Cardiac septum (tissue), 1 donor: ENCODE data around the gene ZDHHC3. TPM values are rescaled to one million over a fixed set of nuclear protein-coding genes. Genes with fewer than 3 reads are reported as not detected.

Experiments used
- DNase-seq: peaks from one replicate; pipeline ENCODE4 v3.0.0-alpha.2; 2020; ENCODE audit warnings: low spot score
- intact Hi-C: fragments of 100-400 bp; cut with DNase I; formaldehyde crosslinking; loops from one replicate; pipeline ENCODE4 v1.14.0; 2022
- total RNA-seq: library from RNA; stranded (reverse); fragmentation: NEBNext Ultra II Directional; extraction: Animal tissue kit (Norgen Biotek cat#: 25700); gene quantifications from one replicate; pipeline ENCODE4 v1.2.1, GENCODE V29; 2021
- donor health status: DM: no; HTN: no; CAD: no.

ZDHHC3 gene
- total RNA-seq, 1 donor from 2014 or later: 43.8 TPM

DNA sequence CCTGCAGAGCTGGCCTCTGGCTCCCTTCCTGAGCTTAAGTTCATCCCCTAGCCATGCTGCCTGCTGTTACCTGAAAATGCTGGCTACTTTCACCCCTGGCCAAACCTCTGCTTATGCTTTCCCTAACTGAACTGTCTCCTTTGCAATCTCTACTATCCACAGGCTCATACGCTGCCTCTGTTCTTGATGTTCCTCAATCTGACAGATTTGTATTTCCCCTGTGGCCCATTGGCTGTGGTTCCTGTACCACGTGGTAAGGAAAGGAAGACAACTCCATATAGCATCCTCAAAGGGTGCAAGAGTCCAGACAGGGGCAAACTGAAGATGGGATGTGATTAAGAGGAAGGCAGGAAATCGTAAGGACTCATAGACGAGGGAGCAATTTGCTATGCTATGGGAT is 68.4 kb downstream of the ZDHHC3 start:
- intact Hi-C loops: no loop called here
- no peak for DNase-seq

DNA sequence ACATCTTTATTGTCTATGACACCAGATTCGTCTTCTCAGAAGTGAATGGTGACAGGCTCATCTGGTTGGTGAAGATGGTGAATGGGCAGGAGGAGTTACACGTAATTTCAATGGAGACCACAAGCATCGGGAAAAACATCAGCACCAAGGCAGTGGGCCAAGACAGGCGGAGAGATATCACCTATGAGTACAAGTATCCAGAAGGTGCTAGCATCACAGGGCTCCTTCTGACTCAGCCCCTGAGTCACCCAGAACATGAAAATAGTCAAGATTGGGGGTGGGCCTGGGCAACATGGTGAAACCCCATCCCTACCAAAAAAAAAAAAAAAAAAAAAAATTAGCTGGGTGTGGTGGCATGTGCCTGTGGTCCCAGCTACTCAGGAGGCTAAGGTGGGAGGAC is 69.0 kb downstream of the ZDHHC3 start:
- DNase-seq: no peak
- intact Hi-C loops: no loop called here

DNA sequence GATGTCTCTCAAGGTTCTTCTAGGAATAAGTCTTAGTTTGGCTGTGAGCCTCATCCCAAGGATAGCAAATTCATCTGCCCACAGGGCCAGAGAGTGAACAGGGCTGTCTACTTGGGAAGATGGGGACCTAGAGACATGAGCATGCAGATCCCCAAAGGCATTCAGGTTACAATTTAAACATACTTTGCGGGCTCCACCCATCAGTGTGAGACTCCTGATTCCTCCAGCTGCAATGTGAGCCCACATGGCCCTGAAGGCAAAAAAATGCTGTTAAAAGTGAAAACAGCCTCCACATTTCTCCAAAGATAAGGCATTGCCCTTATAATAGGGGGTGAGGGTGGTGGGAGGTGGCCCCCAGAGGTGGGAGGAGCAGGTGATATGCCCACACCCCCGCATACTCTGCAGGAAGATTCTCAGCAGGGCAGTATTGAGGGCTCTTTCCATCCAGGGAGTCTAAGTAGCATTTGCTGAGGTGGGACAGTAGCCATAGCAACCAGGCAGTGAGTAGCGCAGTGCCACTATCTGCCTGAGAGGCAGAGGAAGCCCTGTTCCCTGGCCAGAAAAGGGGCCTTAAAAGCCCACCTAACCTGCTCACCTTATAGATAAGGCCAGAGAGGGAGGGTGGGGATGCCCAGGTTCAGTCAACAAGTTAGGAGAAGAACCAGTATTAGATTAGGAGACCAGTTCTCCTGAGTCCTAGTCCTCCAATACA is 70.4 kb downstream of the ZDHHC3 start:
- DNase-seq: peak; percentile 66
- intact Hi-C loops: no loop called here

DNA sequence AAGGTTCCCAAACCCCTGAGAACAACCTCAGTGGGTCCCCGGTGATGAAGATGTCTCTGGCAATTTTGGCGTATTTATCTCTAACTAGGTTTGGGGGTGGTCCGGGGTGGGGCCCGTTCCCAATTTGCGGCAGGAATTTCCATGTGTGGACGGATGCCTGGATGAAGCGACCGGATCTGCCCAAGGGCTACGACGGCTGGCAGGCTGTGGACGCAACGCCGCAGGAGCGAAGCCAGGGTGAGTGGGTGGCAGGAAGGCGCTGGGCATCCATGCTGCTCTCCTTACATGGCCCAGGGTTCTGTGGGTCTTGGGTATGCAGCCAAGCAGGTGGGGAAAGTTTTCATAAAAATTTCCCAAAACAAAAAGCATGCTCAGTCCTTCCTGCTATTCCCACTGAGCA is 72.2 kb downstream of the ZDHHC3 start:
- intact Hi-C loops: no loop called here
- DNase-seq: no peak

DNA sequence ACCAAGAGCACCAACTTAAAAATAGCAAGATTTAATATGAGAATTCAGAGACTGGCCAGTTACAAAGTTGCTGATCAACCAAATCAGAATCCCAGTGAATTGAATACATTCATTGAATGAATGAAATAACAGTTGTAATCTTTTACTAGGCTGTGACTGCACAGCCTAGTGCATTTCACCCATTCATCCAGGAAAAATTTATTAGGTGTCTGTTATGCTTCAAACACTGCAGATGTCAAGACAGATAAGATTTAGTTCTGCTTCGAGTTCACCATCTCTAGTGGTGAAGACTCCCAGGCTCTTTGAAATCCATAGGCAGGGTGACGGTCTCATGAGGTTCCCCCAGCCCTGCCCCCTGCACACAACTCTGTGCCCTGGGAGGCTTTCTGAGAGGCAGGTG is 72.7 kb downstream of the ZDHHC3 start:
- DNase-seq: no peak
- intact Hi-C loops: no loop called here

DNA sequence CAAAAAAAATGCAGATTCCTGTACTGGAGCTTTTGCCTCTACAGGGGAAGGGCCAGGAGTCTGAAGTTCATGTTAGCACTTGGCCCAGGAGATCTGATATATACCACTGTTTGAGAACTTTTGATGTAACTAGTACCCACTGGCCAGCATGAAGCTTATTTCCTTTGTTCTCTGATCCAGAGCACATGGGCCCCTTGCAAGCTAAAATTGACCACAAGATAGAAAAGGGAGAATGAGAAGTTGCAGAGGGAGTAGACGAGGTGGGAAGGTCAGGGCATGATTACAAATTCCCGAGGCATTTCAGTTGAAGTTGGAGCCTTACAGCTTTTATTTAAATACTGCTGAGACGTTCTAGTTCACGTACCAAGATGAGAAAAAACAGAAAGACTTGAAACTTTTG is 73.3 kb downstream of the ZDHHC3 start:
- DNase-seq: no peak
- intact Hi-C loops: no loop called here

DNA sequence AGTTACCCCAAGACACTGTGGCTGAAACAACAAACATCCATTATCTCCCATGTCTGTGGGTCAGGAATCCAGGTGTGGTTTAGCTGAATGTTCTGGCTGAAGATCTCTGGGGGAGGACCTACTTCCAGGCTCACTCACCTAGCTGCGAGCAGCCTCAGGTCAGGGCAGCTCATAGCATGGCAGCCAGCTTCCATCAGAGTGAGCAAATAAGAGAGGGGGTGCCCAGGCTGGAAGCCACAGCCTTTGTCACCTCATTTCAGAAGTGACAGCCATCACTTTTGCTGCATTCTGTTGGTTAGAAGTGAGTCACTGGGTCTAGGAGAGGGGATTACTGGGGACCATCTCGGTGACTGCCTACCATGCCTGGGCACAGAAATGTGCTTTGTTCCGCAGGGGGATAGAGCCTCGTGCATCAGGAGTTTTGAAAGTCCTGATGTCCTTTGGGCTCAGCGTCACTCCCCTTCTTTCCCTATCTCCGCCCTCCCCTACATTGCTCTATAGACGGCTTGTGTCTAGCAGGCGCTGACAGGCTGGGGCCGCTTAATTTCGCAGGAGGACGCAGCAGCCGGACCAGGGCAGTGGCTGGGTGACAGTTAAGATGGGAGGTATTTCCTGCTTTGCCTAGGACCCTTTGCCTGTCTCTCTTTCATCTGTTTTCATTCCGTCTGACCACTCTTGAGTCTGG is 76.1 kb downstream of the ZDHHC3 start:
- intact Hi-C loops: no loop called here
- DNase-seq: no peak

DNA sequence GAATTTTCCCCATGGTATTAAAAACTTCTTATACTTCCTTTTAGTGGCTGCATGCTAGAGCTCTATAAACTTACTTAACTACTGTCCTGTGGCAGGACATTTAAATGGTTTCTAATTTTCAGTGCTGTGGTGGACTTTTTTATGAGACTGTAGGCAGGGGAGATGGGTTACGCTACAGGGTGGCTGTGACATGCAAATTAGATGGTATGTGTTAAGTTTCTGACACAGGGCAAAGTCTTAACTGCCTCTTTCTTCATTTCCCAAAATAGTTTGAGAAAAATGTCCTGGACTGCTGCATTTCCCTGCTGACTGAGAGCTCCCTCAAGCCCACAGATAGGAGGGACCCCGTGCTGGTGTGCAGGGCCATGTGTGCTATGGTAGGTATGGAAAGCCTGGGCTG is 79.5 kb downstream of the ZDHHC3 start:
- DNase-seq: no peak
- intact Hi-C loops: no loop called here

DNA sequence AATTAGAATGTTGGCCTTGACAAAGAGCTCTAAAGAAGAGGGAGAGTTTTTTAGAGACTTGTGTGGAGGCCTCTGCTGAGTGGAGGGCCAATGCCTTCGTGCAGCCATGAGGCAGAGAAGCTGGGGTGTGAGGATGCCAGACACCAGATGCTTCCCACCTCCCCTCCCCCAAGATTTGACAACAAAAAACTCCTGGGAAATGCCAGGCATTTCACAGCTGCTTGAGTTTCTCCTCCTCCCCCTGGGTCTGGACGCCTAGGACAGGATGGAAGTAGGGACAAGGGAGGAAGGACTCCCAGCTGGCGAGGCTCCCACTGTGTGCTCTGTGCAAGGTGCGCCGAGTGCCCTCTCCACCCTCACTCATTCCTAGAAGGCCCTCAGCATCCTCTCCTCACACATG is 81.5 kb downstream of the ZDHHC3 start:
- intact Hi-C loops: no loop called here
- DNase-seq: peak; percentile 66

DNA sequence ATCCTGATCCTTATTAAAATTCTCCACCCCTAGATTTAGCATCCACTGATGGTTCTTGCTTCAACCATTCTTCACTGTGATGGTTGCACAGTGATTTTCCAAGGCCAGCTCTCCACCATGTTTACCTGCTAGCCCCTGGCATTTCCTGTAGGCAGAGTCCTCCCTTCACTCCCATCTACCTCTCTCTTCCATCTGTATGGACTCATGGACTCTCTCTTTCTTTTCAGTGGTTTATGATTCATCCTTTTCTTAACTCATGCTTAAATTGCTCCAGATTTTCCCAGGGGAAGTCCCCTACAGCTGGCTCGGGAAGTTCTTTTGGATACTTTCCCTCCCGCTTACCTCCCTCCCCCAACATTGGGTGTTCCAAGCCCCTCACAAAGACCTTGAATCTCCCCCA is 82.9 kb downstream of the ZDHHC3 start:
- intact Hi-C loops: no loop called here
- DNase-seq: peak; percentile 17

DNA sequence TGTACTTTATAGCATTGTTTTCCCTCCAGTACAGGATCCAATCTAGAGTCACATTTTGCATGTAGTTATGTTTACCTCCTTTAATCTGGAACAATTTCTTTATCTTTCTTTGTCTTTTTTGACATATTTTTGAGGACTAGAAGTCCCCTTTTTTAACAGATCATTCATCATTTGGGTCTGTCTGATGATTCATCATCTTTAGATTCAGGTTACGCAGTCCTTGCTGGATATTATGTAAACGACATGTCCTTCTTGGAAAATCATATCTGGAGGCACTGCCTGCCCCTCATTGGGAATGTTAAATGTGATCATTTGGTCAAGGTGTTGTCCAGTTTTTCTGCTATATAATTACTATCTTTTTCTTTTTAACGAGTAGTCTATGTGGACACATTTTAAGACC is 83.3 kb downstream of the ZDHHC3 start:
- intact Hi-C loops: no loop called here
- no peak for DNase-seq

DNA sequence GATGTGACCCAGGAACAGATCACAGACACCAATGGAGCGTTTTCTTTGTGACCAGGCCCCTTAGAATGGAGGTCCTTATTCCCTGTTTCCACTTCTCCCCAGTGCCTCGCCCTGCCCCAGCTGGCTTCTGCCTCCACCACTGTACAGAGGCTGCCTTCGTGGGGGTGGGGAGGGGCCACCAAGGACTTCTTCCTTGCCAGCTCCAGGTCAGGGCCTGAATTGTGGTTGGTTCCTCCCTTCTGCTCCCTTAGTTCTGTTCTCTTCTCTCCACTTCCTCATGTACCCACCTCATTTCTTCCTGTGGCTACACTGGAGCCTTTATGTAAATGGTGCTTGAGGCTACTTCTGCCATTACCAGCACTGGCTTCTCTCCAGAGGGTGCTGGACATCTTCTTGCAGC is 85.1 kb downstream of the ZDHHC3 start:
- intact Hi-C loops: no loop called here
- DNase-seq: no peak

DNA sequence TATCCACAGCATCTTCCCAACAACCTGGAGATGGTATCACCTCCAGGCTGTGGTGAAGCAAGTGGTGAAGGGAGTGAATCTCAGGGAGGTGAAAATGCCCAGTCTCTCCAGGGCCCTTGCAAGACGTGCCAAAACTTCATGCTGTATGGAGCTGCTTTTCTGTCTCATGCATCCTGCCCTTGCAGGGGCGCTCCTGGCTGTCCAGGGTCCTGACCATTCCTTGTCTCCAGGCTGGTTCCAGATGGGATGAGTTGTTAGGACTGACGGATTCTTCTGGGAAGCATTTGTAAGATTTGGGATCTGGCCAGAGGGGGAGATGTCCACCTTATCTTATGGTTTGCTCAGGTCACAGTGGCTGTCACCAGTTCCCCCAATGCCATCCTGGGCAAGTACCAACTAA is 85.7 kb downstream of the ZDHHC3 start:
- intact Hi-C loops: no loop called here
- no peak for DNase-seq

DNA sequence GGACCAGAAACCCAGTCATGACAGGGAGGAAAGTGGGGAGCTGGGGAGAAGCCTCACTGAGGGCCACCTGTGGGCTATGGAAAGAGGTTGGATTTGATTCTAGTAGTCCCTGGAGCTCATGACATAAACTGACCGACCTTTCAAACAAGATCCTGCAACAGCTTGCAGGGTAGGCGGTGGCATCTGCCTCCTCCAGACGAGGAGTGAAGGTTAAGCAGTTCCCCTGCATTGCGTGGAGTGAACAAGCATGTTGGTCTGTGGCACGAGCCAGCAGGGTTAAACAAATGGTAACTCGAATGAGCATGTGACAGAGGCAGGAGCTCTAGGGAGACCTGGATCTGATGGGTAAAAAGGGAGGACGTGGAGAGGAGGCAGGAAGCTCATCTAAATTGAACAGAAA is 88.9 kb downstream of the ZDHHC3 start:
- intact Hi-C loops: no loop called here
- DNase-seq: no peak

DNA sequence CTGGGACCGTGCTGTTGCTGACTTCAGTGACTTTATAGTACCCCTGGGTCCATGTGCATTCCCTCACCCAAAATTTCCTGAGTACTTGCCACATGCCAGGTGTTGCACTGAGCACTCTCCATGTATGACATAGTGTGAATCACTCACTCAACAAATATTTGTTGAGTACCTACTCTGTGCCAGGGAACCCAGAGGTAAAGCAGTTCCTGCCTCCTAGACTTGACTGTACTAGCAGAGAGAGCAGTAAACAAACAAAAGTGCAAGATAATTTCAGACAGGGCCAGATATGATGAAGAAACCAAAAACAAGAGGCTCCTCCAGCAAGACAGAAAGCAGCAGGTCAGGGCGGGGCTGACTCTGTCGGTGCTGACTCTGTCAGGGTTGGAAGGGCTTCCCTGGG is 89.4 kb downstream of the ZDHHC3 start:
- intact Hi-C loops: no loop called here
- DNase-seq: no peak

DNA sequence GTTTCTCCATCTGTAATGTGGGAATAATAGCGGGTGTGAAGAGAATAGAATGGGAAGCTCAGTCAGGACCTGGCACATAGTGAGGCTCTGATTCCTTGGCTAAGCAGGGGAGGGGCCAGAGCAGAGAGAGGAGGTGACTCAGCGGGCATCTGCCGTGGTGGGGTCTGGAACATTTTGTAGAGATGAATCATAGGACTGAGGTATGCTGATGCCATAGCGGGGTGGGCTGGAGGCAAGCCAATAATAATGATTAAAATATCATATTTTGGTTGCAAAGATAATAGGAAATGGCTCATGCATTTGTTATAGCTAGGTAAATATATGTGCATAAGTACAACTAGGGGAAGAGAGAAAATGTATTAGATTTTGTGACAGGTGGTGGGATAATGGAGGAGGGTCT is 90.4 kb downstream of the ZDHHC3 start:
- no peak for DNase-seq
- intact Hi-C loops: no loop called here

DNA sequence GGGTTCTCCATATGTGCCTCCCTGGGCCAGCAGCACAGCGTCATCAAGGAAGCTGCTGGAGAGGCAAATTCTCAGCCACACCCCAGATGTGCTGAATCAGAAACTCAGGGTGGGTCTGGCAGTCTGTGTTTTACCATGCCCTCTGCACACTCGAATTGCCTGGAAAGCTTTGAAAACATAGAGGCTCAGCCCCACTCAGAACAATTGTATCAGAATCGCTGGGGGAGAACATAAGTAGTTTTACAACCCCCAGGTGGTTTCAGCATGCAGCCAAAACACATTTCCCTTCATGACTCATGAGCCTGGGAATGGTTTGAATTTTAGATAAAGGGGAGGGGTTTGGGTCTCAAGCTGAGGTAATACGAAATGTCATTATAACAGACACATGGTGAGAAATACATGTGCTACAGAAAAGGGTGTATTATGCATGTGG is 92.0 kb downstream of the ZDHHC3 start:
- no peak for DNase-seq
- intact Hi-C loops: no loop called here

DNA sequence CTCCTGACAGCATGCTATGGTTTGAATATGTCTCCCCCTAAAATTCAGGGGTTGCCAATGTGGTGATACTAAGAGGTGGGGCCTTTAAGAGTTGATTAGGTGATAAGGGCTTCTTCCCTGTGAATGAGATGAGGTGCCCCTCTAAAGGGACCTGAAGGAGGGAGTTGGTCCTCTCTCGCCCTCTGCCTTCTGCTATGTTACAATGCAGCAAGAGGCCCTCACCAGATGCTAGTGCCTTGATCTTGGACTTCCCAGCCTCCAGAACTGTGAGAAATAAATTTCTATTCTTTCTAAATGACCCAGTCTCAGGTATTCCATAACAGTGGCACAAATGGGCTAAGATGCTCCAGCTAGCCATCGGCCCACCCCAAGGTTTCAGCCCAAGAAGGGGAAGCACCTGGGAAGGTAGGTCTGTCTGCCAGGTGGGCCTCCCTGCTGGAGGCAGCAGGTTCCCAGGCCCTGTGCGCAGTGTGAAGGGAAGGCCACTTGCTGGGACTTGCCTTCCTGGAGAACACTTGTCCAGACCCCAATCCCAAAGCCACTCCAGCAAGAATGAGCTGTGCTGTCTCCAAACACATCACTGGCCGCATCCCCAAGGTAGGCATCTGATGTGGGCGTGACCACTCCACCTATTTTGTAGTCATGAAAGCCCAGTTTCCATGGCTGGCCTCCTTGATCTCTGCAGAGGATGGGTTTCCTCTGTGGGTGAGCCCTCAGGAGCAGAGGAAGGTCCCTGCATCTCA is 92.6 kb downstream of the ZDHHC3 start:
- intact Hi-C loops: no loop called here
- no peak for DNase-seq

DNA sequence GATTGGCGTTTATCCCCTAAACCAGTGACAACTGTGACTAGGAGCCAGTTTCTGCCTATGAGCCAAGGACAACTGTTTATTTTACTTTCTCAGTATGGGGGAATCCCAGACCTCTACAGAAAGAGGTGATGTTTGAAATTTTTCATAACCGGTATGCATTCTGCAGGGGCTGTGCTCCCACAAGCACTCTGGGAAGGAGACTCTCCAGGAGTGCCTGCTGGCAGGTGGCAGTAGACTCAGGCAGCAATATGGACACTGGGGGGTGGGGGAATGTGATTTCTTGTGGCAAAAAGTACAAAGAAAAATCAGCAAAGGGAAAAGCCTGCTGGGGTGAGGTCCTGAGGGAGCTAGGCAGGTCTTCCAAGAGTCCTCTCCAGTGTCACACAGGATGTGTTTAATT is 95.7 kb downstream of the ZDHHC3 start:
- no peak for DNase-seq
- intact Hi-C loops: no loop called here

DNA sequence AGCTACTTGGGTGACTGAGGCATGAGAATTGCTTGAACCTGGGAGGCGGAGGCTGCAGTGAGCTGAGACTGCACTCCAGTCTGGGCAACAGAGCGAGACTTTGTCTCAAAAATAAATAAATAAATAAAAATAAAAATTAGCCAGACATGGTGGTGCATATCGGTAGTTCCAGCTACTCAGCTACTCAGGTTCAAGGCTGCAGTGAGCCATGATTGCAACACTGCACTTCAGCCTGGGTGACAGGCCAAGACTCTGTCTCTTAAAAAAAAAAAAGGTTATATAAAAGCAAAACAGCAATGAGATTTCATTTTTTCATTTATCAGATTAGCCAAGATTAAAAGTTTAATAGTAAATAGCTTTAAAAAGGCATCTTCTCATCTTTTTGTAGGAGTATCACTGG is 98.6 kb downstream of the ZDHHC3 start:
- intact Hi-C loops: no loop called here
- no peak for DNase-seq

DNA sequence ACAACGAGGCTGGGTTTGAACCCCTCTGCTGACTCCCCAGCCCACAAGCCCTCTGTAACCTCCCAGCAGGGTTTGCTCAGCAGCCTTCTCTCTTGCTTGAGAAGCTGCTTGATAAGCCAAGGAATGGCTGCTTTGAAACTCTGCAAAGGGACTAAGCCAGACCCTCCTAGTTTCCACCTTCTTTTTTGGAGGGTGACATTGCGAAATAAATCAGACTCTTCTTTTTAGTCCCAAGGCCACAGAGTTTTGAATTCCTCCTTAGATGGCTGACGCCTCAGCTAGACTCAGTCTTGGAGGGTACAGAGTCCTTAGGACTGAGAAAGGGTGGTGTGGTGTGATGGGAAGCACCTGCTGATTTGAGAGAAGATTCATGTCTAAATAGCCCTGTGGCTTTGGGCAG is 100.4 kb downstream of the ZDHHC3 start:
- no peak for DNase-seq
- intact Hi-C loops: no loop called here
